HEK293 (cell line): Measurements from ENCODE around the gene LDB1.

ENCODE experiments used
- BCL11A ChIP-seq: fragments of 450-650 bp; formaldehyde crosslinking; IDR thresholded peaks from 2 replicates; pipeline ENCODE4 v1.5.1; 2016; ENCODE audit warnings: low read depth, missing biosample characterization, missing genetic modification characterization
- IKZF3 ChIP-seq: fragments of 450-650 bp; IDR thresholded peaks from 2 replicates; pipeline ENCODE4 v1.5.0; 2018; ENCODE audit warnings: missing biosample characterization, mild to moderate bottlenecking, missing genetic modification characterization, moderate library complexity
- KLF7 ChIP-seq: fragments of 450-650 bp; formaldehyde crosslinking; IDR thresholded peaks from 2 replicates; pipeline ENCODE4 v1.5.1; 2016; ENCODE audit warnings: missing biosample characterization, missing genetic modification characterization, borderline replicate concordance
- SP3 ChIP-seq: fragments of 450-650 bp; formaldehyde crosslinking; IDR thresholded peaks from 2 replicates; pipeline ENCODE4 v1.5.1; 2016; ENCODE audit warnings: missing biosample characterization, missing genetic modification characterization
- YY2 ChIP-seq: fragments of 450-650 bp; formaldehyde crosslinking; IDR thresholded peaks from 2 replicates; pipeline ENCODE4 v1.5.1; 2016; ENCODE audit warnings: missing biosample characterization, missing genetic modification characterization
- ZFP3 ChIP-seq: fragments of 450-650 bp; formaldehyde crosslinking; IDR thresholded peaks from 2 replicates; pipeline ENCODE4 v1.5.1; 2016; ENCODE audit warnings: low read depth, missing biosample characterization, missing genetic modification characterization
- ZNF10 ChIP-seq: fragments of 450-650 bp; formaldehyde crosslinking; IDR thresholded peaks from 2 replicates; pipeline ENCODE4 v1.5.1; 2017; ENCODE audit warnings: missing biosample characterization, missing genetic modification characterization
- ZNF146 ChIP-seq: fragments of 450-650 bp; formaldehyde crosslinking; IDR thresholded peaks from 2 replicates; pipeline ENCODE4 v1.5.1; 2016; ENCODE audit warnings: missing biosample characterization, missing genetic modification characterization
- ZNF184 ChIP-seq: fragments of 450-650 bp; IDR thresholded peaks from 2 replicates; pipeline ENCODE4 v1.5.1; 2018; ENCODE audit warnings: missing biosample characterization, mild to moderate bottlenecking, missing genetic modification characterization
- ZNF221 ChIP-seq: fragments of 450-650 bp; formaldehyde crosslinking; IDR thresholded peaks from 2 replicates; pipeline ENCODE4 v1.5.1; 2017; ENCODE audit warnings: missing biosample characterization, missing genetic modification characterization, borderline replicate concordance
- ZNF24 ChIP-seq: fragments of 450-650 bp; formaldehyde crosslinking; IDR thresholded peaks from 2 replicates; pipeline ENCODE4 v1.5.1; 2016; ENCODE audit warnings: missing biosample characterization, missing genetic modification characterization
- ZNF341 ChIP-seq: fragments of 450-650 bp; formaldehyde crosslinking; IDR thresholded peaks from 2 replicates; pipeline ENCODE4; 2016; ENCODE audit warnings: low read depth, missing biosample characterization, missing genetic modification characterization
- ZNF521 ChIP-seq: fragments of 450-650 bp; formaldehyde crosslinking; IDR thresholded peaks from 2 replicates; pipeline ENCODE4 v1.5.1; 2017; ENCODE audit warnings: missing biosample characterization, mild to moderate bottlenecking, missing genetic modification characterization
- ZNF548 ChIP-seq: fragments of 450-650 bp; formaldehyde crosslinking; IDR thresholded peaks from 2 replicates; pipeline ENCODE4 v1.5.1; 2016; ENCODE audit warnings: missing biosample characterization, missing genetic modification characterization
- ZNF555 ChIP-seq: fragments of 450-650 bp; formaldehyde crosslinking; conservative IDR thresholded peaks from 2 replicates; pipeline ENCODE4 v1.5.1; 2017; ENCODE audit warnings: missing biosample characterization, mild to moderate bottlenecking, missing genetic modification characterization, inconsistent platforms
- ZNF621 ChIP-seq: fragments of 450-650 bp; formaldehyde crosslinking; IDR thresholded peaks from 2 replicates; pipeline ENCODE4 v1.5.1; 2017; ENCODE audit warnings: missing biosample characterization, missing genetic modification characterization
- ZNF654 ChIP-seq: fragments of 450-650 bp; formaldehyde crosslinking; IDR thresholded peaks from 2 replicates; pipeline ENCODE4 v1.5.1; 2016; ENCODE audit warnings: low read depth, missing biosample characterization, missing genetic modification characterization
- ZNF660 ChIP-seq: fragments of 450-650 bp; IDR thresholded peaks from 2 replicates; pipeline ENCODE4 v1.5.1; 2018; ENCODE audit warnings: missing biosample characterization, mild to moderate bottlenecking, missing genetic modification characterization
- ZNF843 ChIP-seq: fragments of 450-650 bp; formaldehyde crosslinking; IDR thresholded peaks from 2 replicates; pipeline ENCODE4 v1.5.1; 2016; ENCODE audit warnings: missing biosample characterization, missing genetic modification characterization
- TF ChIP-seq, protein P1 (sequence below): fragments of 450-650 bp; formaldehyde crosslinking; IDR thresholded peaks from 2 replicates; pipeline ENCODE4 v1.5.1; 2017; ENCODE audit warnings: missing biosample characterization, missing genetic modification characterization
- TF ChIP-seq, protein P2 (sequence below): sonication (generic); formaldehyde crosslinking; IDR thresholded peaks from 2 replicates; pipeline ENCODE4 v1.8.1; 2022; ENCODE audit warnings: mild to moderate bottlenecking, moderate library complexity, missing genetic modification reagents
- TF ChIP-seq, protein P3 (sequence below): fragments of 450-650 bp; formaldehyde crosslinking; IDR thresholded peaks from 2 replicates; pipeline ENCODE4 v1.5.1; 2016; ENCODE audit warnings: missing biosample characterization, missing genetic modification characterization
- TF ChIP-seq, protein P4 (sequence below): fragments of 450-650 bp; formaldehyde crosslinking; IDR thresholded peaks from 2 replicates; pipeline ENCODE4 v1.5.1; 2016; ENCODE audit warnings: missing biosample characterization, missing genetic modification characterization, borderline replicate concordance
- TF ChIP-seq, protein P5 (sequence below): fragments of 450-650 bp; formaldehyde crosslinking; IDR thresholded peaks from 2 replicates; pipeline ENCODE4 v1.5.1; 2016; ENCODE audit warnings: missing biosample characterization, missing genetic modification characterization

LDB1 gene

DNA sequence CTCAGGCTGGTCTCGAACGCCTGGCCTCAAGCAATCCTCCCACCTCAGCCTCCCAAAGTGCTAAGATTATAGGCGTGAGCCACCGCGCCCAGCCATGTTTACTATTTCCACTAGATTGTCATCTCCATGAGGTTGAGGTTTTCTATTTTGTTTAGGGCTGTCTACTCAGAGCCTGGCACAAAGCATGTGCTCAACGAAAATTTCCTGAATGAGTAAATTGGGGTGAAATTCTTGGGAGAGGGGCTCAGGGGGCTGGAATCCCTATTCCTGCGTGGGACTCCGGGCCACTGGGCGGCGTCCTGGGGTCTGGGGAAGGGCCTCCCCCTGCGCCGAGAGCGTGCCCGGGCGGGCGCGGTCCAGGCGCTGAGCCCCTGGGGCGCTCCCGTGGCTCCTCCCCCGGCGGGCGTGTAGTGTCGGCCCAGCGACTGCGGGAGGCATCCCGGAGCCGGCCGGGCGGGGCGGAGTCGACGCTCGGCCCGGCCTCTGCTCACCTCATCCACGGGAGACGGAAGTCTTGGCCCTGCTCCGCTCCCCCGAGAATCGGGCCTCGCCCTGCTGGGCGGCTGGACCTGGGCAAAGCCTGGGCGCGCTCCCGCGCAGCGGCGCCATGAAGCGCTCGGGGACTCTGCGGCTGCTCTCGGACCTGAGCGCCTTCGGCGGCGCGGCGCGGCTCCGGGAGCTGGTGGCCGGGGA lies 55.2 kb downstream of the LDB1 start, which contains the start of gene HPS6 (continued):
- TF ChIP-seq, protein P1, sequence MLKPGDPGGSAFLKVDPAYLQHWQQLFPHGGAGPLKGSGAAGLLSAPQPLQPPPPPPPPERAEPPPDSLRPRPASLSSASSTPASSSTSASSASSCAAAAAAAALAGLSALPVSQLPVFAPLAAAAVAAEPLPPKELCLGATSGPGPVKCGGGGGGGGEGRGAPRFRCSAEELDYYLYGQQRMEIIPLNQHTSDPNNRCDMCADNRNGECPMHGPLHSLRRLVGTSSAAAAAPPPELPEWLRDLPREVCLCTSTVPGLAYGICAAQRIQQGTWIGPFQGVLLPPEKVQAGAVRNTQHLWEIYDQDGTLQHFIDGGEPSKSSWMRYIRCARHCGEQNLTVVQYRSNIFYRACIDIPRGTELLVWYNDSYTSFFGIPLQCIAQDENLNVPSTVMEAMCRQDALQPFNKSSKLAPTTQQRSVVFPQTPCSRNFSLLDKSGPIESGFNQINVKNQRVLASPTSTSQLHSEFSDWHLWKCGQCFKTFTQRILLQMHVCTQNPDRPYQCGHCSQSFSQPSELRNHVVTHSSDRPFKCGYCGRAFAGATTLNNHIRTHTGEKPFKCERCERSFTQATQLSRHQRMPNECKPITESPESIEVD (tag by site-specific recombination): no peak
- TF ChIP-seq, protein P2, sequence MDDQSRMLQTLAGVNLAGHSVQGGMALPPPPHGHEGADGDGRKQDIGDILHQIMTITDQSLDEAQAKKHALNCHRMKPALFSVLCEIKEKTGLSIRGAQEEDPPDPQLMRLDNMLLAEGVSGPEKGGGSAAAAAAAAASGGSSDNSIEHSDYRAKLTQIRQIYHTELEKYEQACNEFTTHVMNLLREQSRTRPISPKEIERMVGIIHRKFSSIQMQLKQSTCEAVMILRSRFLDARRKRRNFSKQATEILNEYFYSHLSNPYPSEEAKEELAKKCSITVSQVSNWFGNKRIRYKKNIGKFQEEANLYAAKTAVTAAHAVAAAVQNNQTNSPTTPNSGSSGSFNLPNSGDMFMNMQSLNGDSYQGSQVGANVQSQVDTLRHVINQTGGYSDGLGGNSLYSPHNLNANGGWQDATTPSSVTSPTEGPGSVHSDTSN (CRISPR knock-in tag): no peak; the same call in 1 of the 2 replicates
- TF ChIP-seq YY2 (no peak), ZNF146 (no peak), ZNF555 (no peak), ZNF10 (tag by site-specific recombination) (no peak), ZNF221 (tag by site-specific recombination) (no peak), ZNF654 (tag by site-specific recombination) (no peak), ZNF843 (no peak), ZNF621 (no peak), SP3 (tag by site-specific recombination) (peak; percentile 73), BCL11A (tag by site-specific recombination) (no peak), ZFP3 (tag by site-specific recombination) (no peak), ZNF521 (tag by site-specific recombination) (no peak), ZNF24 (no peak; the same call in 1 of the 2 replicates), IKZF3 (tag by site-specific recombination) (peak; percentile 95), ZNF660 (tag by site-specific recombination) (peak; percentile 80), ZNF184 (tag by site-specific recombination) (no peak), KLF7 (peak; percentile 40; the same call in 1 of the 2 replicates), ZNF548 (tag by site-specific recombination) (no peak), ZNF341 (tag by site-specific recombination) (peak; percentile 59)
- TF ChIP-seq, protein P3, sequence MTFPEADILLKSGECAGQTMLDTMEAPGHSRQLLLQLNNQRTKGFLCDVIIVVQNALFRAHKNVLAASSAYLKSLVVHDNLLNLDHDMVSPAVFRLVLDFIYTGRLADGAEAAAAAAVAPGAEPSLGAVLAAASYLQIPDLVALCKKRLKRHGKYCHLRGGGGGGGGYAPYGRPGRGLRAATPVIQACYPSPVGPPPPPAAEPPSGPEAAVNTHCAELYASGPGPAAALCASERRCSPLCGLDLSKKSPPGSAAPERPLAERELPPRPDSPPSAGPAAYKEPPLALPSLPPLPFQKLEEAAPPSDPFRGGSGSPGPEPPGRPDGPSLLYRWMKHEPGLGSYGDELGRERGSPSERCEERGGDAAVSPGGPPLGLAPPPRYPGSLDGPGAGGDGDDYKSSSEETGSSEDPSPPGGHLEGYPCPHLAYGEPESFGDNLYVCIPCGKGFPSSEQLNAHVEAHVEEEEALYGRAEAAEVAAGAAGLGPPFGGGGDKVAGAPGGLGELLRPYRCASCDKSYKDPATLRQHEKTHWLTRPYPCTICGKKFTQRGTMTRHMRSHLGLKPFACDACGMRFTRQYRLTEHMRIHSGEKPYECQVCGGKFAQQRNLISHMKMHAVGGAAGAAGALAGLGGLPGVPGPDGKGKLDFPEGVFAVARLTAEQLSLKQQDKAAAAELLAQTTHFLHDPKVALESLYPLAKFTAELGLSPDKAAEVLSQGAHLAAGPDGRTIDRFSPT (tag by site-specific recombination): peak; percentile 67; the same call in 1 of the 2 replicates
- TF ChIP-seq, protein P4, sequence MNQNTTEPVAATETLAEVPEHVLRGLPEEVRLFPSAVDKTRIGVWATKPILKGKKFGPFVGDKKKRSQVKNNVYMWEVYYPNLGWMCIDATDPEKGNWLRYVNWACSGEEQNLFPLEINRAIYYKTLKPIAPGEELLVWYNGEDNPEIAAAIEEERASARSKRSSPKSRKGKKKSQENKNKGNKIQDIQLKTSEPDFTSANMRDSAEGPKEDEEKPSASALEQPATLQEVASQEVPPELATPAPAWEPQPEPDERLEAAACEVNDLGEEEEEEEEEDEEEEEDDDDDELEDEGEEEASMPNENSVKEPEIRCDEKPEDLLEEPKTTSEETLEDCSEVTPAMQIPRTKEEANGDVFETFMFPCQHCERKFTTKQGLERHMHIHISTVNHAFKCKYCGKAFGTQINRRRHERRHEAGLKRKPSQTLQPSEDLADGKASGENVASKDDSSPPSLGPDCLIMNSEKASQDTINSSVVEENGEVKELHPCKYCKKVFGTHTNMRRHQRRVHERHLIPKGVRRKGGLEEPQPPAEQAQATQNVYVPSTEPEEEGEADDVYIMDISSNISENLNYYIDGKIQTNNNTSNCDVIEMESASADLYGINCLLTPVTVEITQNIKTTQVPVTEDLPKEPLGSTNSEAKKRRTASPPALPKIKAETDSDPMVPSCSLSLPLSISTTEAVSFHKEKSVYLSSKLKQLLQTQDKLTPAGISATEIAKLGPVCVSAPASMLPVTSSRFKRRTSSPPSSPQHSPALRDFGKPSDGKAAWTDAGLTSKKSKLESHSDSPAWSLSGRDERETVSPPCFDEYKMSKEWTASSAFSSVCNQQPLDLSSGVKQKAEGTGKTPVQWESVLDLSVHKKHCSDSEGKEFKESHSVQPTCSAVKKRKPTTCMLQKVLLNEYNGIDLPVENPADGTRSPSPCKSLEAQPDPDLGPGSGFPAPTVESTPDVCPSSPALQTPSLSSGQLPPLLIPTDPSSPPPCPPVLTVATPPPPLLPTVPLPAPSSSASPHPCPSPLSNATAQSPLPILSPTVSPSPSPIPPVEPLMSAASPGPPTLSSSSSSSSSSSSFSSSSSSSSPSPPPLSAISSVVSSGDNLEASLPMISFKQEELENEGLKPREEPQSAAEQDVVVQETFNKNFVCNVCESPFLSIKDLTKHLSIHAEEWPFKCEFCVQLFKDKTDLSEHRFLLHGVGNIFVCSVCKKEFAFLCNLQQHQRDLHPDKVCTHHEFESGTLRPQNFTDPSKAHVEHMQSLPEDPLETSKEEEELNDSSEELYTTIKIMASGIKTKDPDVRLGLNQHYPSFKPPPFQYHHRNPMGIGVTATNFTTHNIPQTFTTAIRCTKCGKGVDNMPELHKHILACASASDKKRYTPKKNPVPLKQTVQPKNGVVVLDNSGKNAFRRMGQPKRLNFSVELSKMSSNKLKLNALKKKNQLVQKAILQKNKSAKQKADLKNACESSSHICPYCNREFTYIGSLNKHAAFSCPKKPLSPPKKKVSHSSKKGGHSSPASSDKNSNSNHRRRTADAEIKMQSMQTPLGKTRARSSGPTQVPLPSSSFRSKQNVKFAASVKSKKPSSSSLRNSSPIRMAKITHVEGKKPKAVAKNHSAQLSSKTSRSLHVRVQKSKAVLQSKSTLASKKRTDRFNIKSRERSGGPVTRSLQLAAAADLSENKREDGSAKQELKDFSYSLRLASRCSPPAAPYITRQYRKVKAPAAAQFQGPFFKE (tag by site-specific recombination): no peak
- TF ChIP-seq, protein P5, sequence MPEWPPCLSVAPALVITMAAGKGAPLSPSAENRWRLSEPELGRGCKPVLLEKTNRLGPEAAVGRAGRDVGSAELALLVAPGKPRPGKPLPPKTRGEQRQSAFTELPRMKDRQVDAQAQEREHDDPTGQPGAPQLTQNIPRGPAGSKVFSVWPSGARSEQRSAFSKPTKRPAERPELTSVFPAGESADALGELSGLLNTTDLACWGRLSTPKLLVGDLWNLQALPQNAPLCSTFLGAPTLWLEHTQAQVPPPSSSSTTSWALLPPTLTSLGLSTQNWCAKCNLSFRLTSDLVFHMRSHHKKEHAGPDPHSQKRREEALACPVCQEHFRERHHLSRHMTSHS: no peak
